HL-60 (cell line): Measurements from ENCODE around the gene SRGAP3.

Experiments
- DNase-seq, 2 experiments: peaks; one replicate each; pipeline ENCODE4 v3.0.0-alpha.2; 2010 to 2020; ENCODE audit warnings: low read depth in 1 of 2, low spot score in 1 of 2
- H3K27ac ChIP-seq: fragments of 250-450 bp; sonication (Bioruptor Pico); replicated peaks from 2 replicates; pipeline ENCODE4 v1.5.1; 2020; ENCODE audit warnings: mild to moderate bottlenecking, moderate library complexity
- H3K27me3 ChIP-seq: fragments of 250-450 bp; sonication (Bioruptor Pico); 2 replicates; pipeline ENCODE4 v1.5.1; 2021; ENCODE audit warnings: mild to moderate bottlenecking, moderate library complexity; ENCODE audit not compliant: insufficient read depth, poor library complexity, severe bottlenecking
- H3K4me3 ChIP-seq: replicated peaks from 2 replicates; pipeline ENCODE4 v1.5.1; 2011; ENCODE audit warnings: mild to moderate bottlenecking, control low read depth, low read length; ENCODE audit not compliant: insufficient read depth
- CTCF ChIP-seq: IDR thresholded peaks from one replicate; pipeline ENCODE4 v1.5.1; 2011; ENCODE audit warnings: low read length, control low read depth, inconsistent platforms; ENCODE audit not compliant: insufficient read depth
- GABPA ChIP-seq: IDR thresholded peaks from 2 replicates; pipeline ENCODE4 v1.6.1; 2012; ENCODE audit warnings: low read depth
- POLR2AphosphoS5 ChIP-seq: IDR thresholded peaks from 2 replicates; pipeline ENCODE4 v1.6.1; 2012; ENCODE audit warnings: low read depth
- REST ChIP-seq: IDR thresholded peaks from 2 replicates; pipeline ENCODE4 v1.6.1; 2012; ENCODE audit warnings: low read depth; ENCODE audit not compliant: insufficient replicate concordance
- SPI1 ChIP-seq: IDR thresholded peaks from 2 replicates; pipeline ENCODE4 v1.6.1; 2012; ENCODE audit warnings: low read depth, mild to moderate bottlenecking, borderline replicate concordance

SRGAP3 gene

GRCh38 chr3:9167222-9167621 is 82.2 kb downstream of the SRGAP3 start:
- Histone ChIP-seq H3K4me3 (no peak overlapping the region), H3K27me3 (no peaks in the 10 kb centered on the region), H3K27ac (no peak overlapping the region)
- no peak for DNase-seq
- no peak for TF ChIP-seq REST
- TF ChIP-seq SPI1, result no peak
- no peak for TF ChIP-seq GABPA

- Histone ChIP-seq H3K4me3 (no peak overlapping the region), H3K27ac (no peak overlapping the region), H3K27me3 (no peaks in the 10 kb centered on the region)
- DNase-seq, result no peak
- TF ChIP-seq SPI1, result no peak
- no peak for TF ChIP-seq GABPA
- no peak for TF ChIP-seq CTCF
- TF ChIP-seq POLR2AphosphoS5, result no peak
- no peak for TF ChIP-seq REST
These were observed 84.0 kb downstream of the SRGAP3 start for GRCh38 chr3:9165421-9165820.

GRCh38 chr3:9163289-9163688 is 86.2 kb downstream of the SRGAP3 start:
- H3K4me3 ChIP-seq, result no peak overlapping the region
- DNase-seq, result no peak
- H3K27ac ChIP-seq, result no peak overlapping the region
- no peaks in the 10 kb centered on the region for H3K27me3 ChIP-seq
- TF ChIP-seq CTCF (no peak), POLR2AphosphoS5 (no peak), GABPA (no peak), SPI1 (no peak)

- TF ChIP-seq CTCF, result no peak
- no peak for TF ChIP-seq REST
- no peak for TF ChIP-seq SPI1
- no peak for TF ChIP-seq GABPA
- TF ChIP-seq POLR2AphosphoS5, result no peak
- DNase-seq, result no peak
- no peak overlapping the region for H3K4me3 ChIP-seq
- no peak overlapping the region for H3K27ac ChIP-seq
- H3K27me3 ChIP-seq, result no peaks in the 10 kb centered on the region
These were observed 87.6 kb downstream of the SRGAP3 start for GRCh38 chr3:9161811-9162210.
